ENCODE results near the gene GAREM2.

DNA sequence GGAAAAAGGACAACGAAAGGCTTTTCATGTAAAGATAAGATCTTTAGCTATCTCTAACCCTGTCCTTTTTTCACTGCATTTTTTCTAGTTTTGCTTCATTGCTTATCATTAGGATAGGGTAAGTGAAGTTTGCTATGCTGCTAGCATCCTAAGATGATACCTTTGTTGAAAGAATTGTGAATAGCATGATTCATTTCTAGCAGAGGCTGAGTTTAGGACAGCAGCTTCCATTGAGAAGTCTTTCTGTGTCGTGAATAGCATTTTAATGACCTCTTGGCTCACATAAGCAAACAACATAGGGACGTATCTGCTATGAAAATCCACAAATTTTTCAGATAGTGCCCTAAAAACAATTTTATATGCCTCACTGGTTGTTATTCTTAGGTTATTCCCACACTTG is 36.4 kb upstream of the GAREM2 start:
- no peak for TF ChIP-seq POLR2AphosphoS5 (IDR thresholded peaks at IDR 0.05; ENCODE audit: insufficient read depth in 1 of 2, low read depth in 1 of 2)
- TF ChIP-seq CTCF (IDR thresholded peaks at IDR 0.05) = no peak
- TF ChIP-seq POLR2A (IDR thresholded peaks at IDR 0.05) = no peak
